ENCODE results near the gene RPGR.

RPGR gene

DNA sequence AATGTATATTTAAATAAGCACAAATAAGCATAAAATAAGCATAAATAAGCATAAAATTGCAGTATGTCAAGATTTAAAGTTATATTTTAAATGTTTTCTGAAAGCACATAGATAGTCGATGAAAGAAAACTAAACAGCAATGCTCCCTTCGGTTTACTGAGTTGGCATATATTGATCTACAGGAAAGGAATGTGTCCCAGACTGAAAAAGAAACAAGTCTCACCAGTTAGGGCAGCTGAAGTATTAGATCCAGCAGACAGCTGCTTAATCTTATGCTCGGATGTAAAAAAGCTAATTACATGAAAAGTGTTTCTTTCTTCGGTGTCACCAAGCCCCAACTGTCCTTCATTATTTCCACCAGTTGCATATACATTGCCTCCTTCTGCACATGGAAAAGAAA lies 8.7 kb downstream of the RPGR start:
- DNase-seq = no peak

DNA sequence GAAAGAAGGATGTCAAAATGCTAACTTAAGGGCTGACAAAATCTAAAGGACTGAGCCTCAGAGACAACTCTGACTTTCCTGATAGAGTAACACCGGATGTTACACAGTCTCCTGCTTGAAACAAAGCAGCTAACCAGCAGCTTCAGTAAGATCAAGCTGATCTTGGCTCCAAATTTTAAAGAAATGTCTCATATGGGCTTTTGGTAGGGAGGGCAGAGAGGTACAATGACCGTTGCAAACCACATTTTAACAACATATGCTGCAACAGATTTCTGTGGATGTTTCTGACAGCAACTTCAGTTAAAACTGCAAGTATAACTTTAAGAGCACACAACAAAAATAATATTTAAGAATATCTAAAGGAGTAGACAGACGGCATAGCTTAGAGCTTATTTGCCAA lies 9.1 kb downstream of the RPGR start:
- DNase-seq = no peak

GRCh38 chrX:38315186-38315585 lies 12.1 kb downstream of the RPGR start:
- no peak for DNase-seq

DNA sequence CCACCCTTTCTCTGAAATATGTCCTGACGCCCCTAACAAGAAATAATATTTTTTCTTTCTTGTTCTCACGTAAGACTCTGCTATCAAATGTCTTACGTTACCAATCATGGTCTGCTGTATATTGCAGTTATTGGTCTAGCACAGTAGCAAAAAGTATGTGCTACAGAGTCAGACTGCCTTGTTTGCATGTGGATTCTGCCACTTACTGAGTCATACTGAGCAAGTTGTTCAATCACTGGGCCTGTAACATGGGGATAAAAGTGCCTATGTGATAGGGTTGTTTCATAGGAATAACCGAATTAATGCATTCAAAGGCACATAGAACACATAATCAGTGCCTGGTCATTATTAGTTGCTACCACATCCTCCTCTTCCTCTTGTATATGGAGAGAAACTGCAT lies 14.1 kb downstream of the RPGR start:
- DNase-seq = no peak

GRCh38 chrX:38312436-38312835 lies 14.9 kb downstream of the RPGR start:
- no peak for DNase-seq

GRCh38 chrX:38311743-38312142 lies 15.6 kb downstream of the RPGR start:
- DNase-seq = no peak

DNA sequence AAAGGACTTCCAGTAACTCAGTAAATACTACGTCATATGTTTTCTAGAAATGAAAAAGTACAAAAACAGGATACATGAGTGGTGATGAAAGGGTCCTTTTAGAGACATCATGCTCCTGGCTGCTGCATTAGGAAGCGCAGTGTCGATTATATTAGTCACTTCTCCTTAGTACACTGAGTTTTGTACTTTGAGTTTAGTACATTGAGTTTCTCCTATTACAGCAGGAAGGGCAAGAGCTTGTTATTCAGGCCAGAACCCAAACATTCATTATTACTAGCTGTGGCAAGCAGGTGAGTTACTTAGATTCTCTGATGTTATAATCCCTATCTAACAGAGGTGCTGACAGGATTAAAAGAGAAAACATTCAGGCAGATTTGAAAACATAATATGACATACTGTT lies 21.3 kb downstream of the RPGR start:
- DNase-seq = no peak

DNA sequence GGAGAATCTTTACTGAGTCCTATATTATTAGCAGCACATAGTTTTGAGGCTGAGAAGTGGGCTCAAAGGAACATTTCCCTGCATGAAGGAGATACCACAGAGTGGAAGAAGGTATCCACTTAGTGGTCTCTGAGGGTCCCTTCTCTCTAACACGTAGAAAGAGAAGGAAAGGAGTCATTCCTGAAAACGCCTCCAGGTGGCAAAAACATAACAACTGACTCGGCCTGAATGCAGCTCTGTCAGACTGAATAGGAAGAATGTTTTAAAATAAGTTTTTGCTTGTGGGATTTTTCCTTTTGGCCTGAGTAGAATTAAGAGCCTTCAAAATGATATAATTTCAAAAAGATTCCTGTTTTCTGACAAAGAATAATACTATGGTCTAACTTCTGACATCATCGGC lies 23.3 kb downstream of the RPGR start:
- DNase-seq = no peak

GRCh38 chrX:38293741-38294140 lies 33.6 kb downstream of the RPGR start:
- DNase-seq = no peak

DNA sequence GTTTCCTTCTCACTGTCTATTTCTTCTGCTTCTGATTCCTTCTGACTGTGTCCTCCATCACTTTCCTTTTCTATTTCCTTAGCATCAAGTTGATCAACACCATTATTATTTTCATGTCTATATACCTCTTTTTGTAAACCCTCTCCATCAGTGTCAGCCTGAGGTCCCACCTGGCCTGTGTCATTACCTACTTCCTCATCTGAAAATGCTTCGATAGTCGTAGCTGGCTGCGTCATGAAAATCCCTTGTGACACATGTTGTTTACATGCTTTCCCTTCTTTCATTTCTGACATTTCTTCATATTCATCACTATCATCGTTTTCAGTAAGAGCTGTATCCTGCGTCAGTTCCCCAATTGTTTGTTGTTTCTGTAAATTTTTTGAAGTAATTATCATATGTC lies 39.6 kb downstream of the RPGR start:
- no peak for DNase-seq

DNA sequence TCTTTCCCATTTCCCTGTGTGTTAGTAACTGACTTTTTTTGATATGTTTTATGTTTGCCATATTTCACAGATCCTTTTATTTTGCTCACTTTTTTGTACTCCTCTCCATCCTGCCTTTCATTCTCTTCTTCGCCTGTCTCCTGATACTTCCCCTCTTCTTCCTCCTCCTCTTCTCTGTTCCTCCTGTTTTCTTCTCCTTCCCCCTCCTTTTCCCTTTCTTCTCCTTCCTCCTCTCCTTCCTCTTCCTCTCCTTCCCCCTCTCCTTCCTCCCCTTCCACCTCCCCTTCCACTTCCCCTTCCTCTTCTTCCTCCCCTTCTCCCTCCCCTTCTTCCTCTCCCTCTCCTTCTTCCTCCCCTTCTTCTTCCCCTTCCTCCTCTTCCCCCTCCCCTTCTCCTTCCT lies 41.7 kb downstream of the RPGR start:
- no peak for DNase-seq

DNA sequence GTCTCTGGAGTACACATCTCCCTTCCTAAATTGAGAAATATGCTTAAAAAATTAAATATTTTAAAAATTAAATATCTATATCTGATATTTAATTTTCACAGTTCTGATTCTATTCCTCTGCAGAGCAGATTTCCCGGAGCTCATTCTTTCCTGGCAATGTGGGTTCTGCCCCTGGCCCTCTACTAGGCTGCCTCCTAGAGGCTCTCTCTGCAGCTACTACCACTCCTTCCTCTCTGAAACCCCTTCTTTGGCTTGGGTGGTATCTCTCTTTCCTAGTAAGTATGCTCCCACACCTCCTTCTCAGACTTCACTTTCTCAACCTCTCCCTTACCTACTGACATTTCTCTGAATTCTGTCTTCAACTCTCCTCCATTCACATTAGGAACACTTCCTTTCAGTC lies 45.3 kb downstream of the RPGR start:
- no peak for DNase-seq

GRCh38 chrX:38279188-38279587 lies 48.1 kb downstream of the RPGR start:
- DNase-seq = no peak

GRCh38 chrX:38278682-38279081 lies 48.6 kb downstream of the RPGR start:
- no peak for DNase-seq

GRCh38 chrX:38277802-38278201 lies 49.5 kb downstream of the RPGR start:
- DNase-seq = no peak

DNA sequence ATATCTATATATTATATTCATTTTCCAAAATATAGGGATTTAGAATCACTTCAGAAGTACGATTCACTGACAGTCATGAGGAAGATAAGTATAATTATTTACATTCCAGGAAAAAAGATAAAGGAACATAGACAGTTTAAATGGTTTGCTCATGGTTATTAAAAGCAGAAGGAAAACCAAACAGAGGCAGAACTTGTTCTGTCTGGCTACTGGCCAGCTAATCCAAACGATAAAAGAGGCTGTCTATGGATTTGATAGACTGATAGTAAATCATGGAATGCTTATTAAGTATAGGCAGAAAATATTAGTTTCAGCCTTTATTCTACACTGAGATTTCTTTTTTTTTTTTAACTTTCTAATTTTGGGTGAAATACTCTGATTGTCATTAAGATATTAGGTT lies 50.2 kb downstream of the RPGR start:
- no peak for DNase-seq

- DNase-seq = no peak
Observed at GRCh38 chrX:38276089-38276488, 51.2 kb downstream of the RPGR start.

GRCh38 chrX:38275615-38276014 lies 51.7 kb downstream of the RPGR start:
- no peak for DNase-seq

DNA sequence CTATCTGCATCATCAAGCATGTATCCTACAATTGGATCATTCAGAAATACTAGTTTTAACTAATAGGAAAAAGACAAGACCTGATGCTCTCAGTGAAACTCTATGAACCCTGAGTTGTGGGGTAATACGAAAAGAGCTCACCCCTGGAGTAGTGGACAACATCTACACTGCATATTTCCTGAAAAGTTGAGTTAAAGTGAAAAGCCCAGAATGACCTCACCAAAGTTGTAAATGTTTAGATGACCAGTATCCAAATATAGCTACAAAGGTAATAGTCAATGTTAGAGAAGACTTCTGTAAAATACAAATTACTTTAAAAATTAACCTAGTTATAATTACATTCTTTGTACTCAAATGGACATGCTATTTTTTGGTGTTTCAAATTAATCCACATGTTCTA lies 53.9 kb downstream of the RPGR start:
- DNase-seq = no peak

GRCh38 chrX:38271154-38271716 lies 56.1 kb downstream of the RPGR start:
- no peak for DNase-seq

DNA sequence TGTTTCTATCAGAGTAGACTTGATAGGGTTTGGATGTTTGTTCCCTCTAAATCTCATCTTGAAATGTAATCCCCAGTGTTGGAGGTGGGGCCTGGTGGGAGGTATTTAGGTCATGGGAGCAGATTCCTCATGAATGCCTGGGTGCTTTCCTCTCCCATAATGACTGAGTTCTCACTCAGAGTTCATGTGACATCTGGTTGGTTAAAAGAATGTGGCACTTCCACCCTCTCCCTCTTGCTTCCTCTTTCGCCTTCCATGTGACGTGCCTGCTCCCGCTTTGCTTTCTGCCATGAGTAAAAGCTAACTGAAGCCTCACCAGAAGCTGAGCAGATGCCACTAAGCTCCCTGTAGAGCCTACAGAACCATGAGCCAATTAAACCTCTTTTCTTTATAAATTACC lies 59.3 kb downstream of the RPGR start:
- DNase-seq = no peak

GRCh38 chrX:38262715-38263620 lies 64.3 kb downstream of the RPGR start:
- no peak for DNase-seq

GRCh38 chrX:38260231-38260630 lies 67.1 kb downstream of the RPGR start:
- DNase-seq = no peak

- DNase-seq = no peak
Observed at GRCh38 chrX:38256019-38256418, 71.3 kb downstream of the RPGR start.

DNA sequence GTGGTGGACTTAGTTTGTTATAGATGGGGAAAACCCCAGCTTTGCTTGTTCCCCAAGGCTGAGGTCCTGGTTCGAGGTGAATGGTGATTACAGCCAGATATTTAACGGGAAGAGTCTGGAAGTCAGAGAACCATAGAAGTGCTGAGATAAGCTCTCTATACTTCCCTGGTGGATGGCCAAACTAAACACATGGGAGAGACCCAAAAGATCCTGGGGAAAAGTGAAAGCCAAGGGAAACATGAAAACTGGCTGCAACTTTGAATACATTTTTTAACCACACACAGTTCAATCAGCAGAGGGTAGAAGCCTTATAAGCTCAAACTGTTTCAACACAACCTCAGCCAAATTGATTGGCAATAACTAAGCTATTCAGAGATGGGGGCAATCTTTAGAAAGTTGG lies 77.3 kb downstream of the RPGR start:
- DNase-seq = no peak

Data from central memory CD4-positive, alpha-beta T cell (primary cell).